Raji (cell line): ENCODE results near the gene TNFRSF13B.

Experiments used
- POLR2A ChIP-seq: IDR thresholded peaks from 2 replicates; pipeline ENCODE4 v1.6.1; 2011; ENCODE audit warnings: low read depth, low read length, control low read depth; ENCODE audit not compliant: insufficient read depth

Gene TNFRSF13B

GRCh38 chr17:16905593-16906191 is 66.2 kb downstream of the TNFRSF13B start:
- TF ChIP-seq POLR2A, result no peak

DNA sequence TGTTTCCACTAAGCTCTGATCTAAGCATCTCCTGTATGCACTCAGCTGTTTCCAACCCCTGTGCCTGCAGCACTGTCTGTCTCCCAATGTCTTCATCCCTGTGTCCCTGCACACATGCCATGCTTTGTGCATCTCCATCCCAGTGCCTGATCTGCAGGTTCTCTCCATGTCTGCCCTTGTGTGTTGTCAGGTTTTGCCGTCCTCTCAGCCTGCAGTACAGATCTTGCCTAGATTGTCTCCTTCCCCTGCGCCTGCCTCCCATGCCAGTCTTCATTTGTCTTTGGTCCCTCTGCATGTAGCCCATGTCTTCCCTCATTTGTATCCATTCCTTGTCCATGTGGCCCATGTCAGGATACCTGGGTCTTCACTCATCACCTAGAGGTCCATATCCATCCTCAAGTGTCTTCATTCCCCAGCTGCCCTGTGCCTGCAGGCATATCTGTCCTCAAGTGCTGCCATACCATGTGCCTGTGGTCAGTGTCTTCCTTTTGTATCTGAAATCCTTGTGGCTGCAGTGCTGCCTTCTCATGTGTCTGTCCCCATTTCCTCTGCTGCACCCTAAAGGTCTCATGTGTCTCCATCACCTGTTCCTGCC is 71.5 kb downstream of the TNFRSF13B start:
- TF ChIP-seq POLR2A, result no peak

- no peak for TF ChIP-seq POLR2A
These were observed 82.8 kb downstream of the TNFRSF13B start for GRCh38 chr17:16889088-16889465.
